ENCODE results near the gene ABR.
"Not testable (repeated sequence)": the region's sequence is repeated elsewhere in the genome, so short reads cannot be mapped to it uniquely, and the experiment has no call there.

- TF ChIP-seq CTCF (conservative IDR thresholded peaks at IDR 0.05); ZFX (IDR thresholded peaks at IDR 0.05): not testable (repeated sequence)
Measured at GRCh38 chr17:1048516-1049115, 131.2 kb downstream of the ABR start.

Data from C4-2B (cell line).